A549 (cell line): ENCODE results near the gene GIPR. TPM values are rescaled to one million over a fixed set of nuclear protein-coding genes. Genes with fewer than 3 reads are reported as not detected.
A peak's percentile ranks its signal among the peaks of the same experiment; 100 is the strongest.

Source experiments
- ATAC-seq, 2 experiments: fragments of 200-7000 bp in 1 of 2; fragments of >200 bp in 1 of 2; cut with Nextera tagmentation in 1 of 2; cut with Tn5 transposase in 1 of 2; 3 replicates each; pipeline versions ENCODE4 v1.8.0 to v1.9.1; 2018 to 2020; ENCODE audit warnings: mild to moderate bottlenecking in 1 of 2, moderate library complexity in 1 of 2
- CTCF ChIA-PET: fragments of 300-600 bp; sonication (Branson Sonifier 250); formaldehyde crosslinking; extraction: SDS; loops from one replicate; lab custom pipeline; 2021; ENCODE audit warnings: antibody characterized with exemption, inconsistent platforms; lab: Yijun Ruan, JAX
- POLR2A ChIA-PET: fragments of 350-600 bp; formaldehyde crosslinking; extraction: SDS; loops from one replicate; lab custom pipeline; 2021; ENCODE audit warnings: antibody characterized with exemption, inconsistent platforms; lab: Yijun Ruan, JAX
- DNase-seq, 2 experiments: peaks; one replicate each; pipeline versions ENCODE4 v3.0.0 to v3.0.0-alpha.2; 2011 to 2016; ENCODE audit warnings: low read depth in 1 of 2, low spot score in 1 of 2
- FAIRE-seq: peaks from 2 replicates; lab custom pipeline; 2011; peaks lifted over from hg19 to GRCh38; lab: Jason Lieb, UNC
- H3K27ac ChIP-seq, 2 experiments: fragments of >200 bp; sonication (Bioruptor Twin); formaldehyde crosslinking; 3 replicates each; pipeline ENCODE4 v1.5.1; 2016 to 2017
- H3K4me1 ChIP-seq: fragments of >200 bp; sonication (Bioruptor Twin); formaldehyde crosslinking; 3 replicates; pipeline ENCODE4 v1.6.1; 2016
- H3K4me2 ChIP-seq: fragments of >200 bp; sonication (Bioruptor Twin); formaldehyde crosslinking; 3 replicates; pipeline ENCODE4 v1.6.1; 2016
- H3K4me3 ChIP-seq: fragments of >200 bp; sonication (Bioruptor Twin); formaldehyde crosslinking; 3 replicates; pipeline ENCODE4 v1.5.1; 2016
- H3K9me3 ChIP-seq: fragments of >200 bp; sonication (Bioruptor Twin); formaldehyde crosslinking; 3 replicates; pipeline ENCODE4 v1.6.1; 2016
- CEBPB ChIP-seq, 2 experiments: fragments of >200 bp in 1 of 2; sonication (Bioruptor Twin) in 1 of 2; formaldehyde crosslinking in 1 of 2; IDR thresholded peaks; 2 replicates each; pipeline ENCODE4 v1.6.1; 2012 to 2016
- FOSB ChIP-seq: fragments of 250-450 bp; sonication (Bioruptor Pico); IDR thresholded peaks from 2 replicates; pipeline ENCODE4 v1.5.0; 2020; ENCODE audit warnings: mild to moderate bottlenecking, moderate library complexity
- FOSL2 ChIP-seq, 2 experiments: fragments of 450-650 bp in 1 of 2; fragments of >200 bp in 1 of 2; sonication (Bioruptor Twin) in 1 of 2; formaldehyde crosslinking; IDR thresholded peaks; 2 replicates each; pipeline versions ENCODE4 v1.5.0 to v1.6.1; 2016 to 2020; ENCODE audit warnings: mild to moderate bottlenecking in 1 of 2, moderate library complexity in 1 of 2
- FOXS1 ChIP-seq: fragments of 250-450 bp; sonication (Bioruptor Pico); IDR thresholded peaks from 2 replicates; pipeline ENCODE4 v1.5.0; 2020; ENCODE audit warnings: mild to moderate bottlenecking, moderate library complexity
- GATA3 ChIP-seq: IDR thresholded peaks from 2 replicates; pipeline ENCODE4 v1.6.1; 2012; ENCODE audit warnings: borderline replicate concordance
- JUNB ChIP-seq: fragments of >200 bp; sonication (Bioruptor Twin); formaldehyde crosslinking; IDR thresholded peaks from 2 replicates; pipeline ENCODE4 v1.6.1; 2016
- KDM1A ChIP-seq: fragments of 200-600 bp; sonication (generic); IDR thresholded peaks from 2 replicates; pipeline ENCODE4 v1.6.1; 2016; ENCODE audit warnings: low read depth, mild to moderate bottlenecking
- KDM5A ChIP-seq: fragments of 200-600 bp; sonication (generic); IDR thresholded peaks from 2 replicates; pipeline ENCODE4 v1.6.1; 2016; ENCODE audit warnings: antibody characterized with exemption, mild to moderate bottlenecking
- MAFK ChIP-seq: fragments of 450-650 bp; IDR thresholded peaks from 2 replicates; pipeline ENCODE4 v1.6.1; 2014; ENCODE audit not compliant: partially characterized antibody
- POLR2A ChIP-seq: IDR thresholded peaks from 2 replicates; pipeline ENCODE4 v1.6.1; 2012; ENCODE audit warnings: mild to moderate bottlenecking, low read length
- RAD21 ChIP-seq, 2 experiments: fragments of >200 bp in 1 of 2; sonication (Bioruptor Twin) in 1 of 2; formaldehyde crosslinking in 1 of 2; IDR thresholded peaks in 1 of 2; conservative IDR thresholded peaks in 1 of 2; 2 replicates in 1 of 2; 3 replicates in 1 of 2; pipeline ENCODE4 v1.6.1; 2012 to 2018; ENCODE audit warnings: inconsistent platforms in 1 of 2
- RNF2 ChIP-seq: fragments of 200-600 bp; sonication (generic); IDR thresholded peaks from 2 replicates; pipeline ENCODE4 v1.6.1; 2016; ENCODE audit warnings: low read depth, mild to moderate bottlenecking, antibody characterized with exemption, moderate library complexity, borderline replicate concordance
- TFCP2L1 ChIP-seq: fragments of 250-450 bp; sonication (Bioruptor Pico); IDR thresholded peaks from 2 replicates; pipeline ENCODE4 v1.5.0; 2021; ENCODE audit warnings: mild to moderate bottlenecking
- WGBS: methylation state at CpG from one replicate; pipeline ENCODE4 v1.1.6; 2017; ENCODE audit errors: missing lambda C conversion rate; 5-methylcytosine and 5-hydroxymethylcytosine counted together
- polyA plus RNA-seq, 4 experiments: library from polyadenylated mRNA; depleted of rRNA in 3 of 4; stranded (reverse); fragments of >200 nt; fragmentation: RNase III in 1 of 4; extraction: RNeasy Plus Mini Kit Qiagen cat#74134 plus additional on column Dnase treatment in 1 of 4; gene quantifications; 2 replicates in 3 of 4; 3 replicates in 1 of 4; pipeline ENCODE4 v1.2.3, GENCODE V29; 2011 to 2017
- TF ChIP-seq, protein P1 (sequence below): fragments of 200-600 bp; sonication (generic); IDR thresholded peaks from 2 replicates; pipeline ENCODE4 v1.6.1; 2016; ENCODE audit warnings: antibody characterized with exemption, mild to moderate bottlenecking, moderate library complexity
- TF ChIP-seq, protein P2 (sequence below): fragments of >200 bp; sonication (Bioruptor Twin); formaldehyde crosslinking; IDR thresholded peaks from 3 replicates; pipeline ENCODE4 v1.6.1; 2016
- TF ChIP-seq, protein P3 (sequence below): IDR thresholded peaks from 2 replicates; pipeline ENCODE4 v1.6.1; 2012
- TF ChIP-seq, protein P4 (sequence below): fragments of >200 bp; sonication (Bioruptor Twin); formaldehyde crosslinking; IDR thresholded peaks from 3 replicates; pipeline ENCODE4 v1.5.1; 2016

The GIPR gene
- polyA plus RNA-seq, 2 of the 4 experiments (the other 2 are of a cell fraction) = 1.2 to 1.4 TPM

DNA sequence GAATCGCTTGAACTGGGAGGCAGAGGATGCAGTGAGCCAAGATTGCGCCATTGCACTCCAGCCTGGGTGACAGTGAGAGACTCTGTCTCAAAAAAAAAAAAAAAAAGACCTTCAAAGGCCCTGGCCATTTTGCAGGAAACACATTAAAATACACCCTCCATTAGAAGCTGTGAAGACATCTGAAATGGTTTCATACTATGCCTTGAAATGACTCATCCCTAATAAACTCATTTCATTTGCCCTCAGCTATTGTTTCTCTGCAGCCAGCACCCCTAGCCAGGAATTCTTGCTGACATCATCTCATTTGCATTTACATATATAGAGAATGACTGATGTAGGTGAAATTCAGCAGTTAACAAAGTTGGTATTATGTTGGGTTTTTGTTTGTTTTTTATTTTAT is 37.6 kb upstream of the GIPR start:
- 79% methylated on average over 2 of the region's 2 CpGs for WGBS
- FAIRE-seq = no peak
- POLR2A ChIA-PET = interaction anchor here (0.5 to 1.9 kb wide), 6 partner anchors 9 to 123 kb away, joined by 3 to 8 read pairs (median 5); partner anchors contain the start of gene EML2
- Histone ChIP-seq H3K4me1 (peaks cover 33% of the 10 kb centered on the region), H3K27ac (peak overlapping the region; percentile 10 to 79; a peak in 4 of 6 replicates), H3K4me3 (no peak overlapping the region), H3K4me2 (peak overlapping the region; percentile 15), H3K9me3 (no peaks in the 10 kb centered on the region)
- CTCF ChIA-PET = interaction anchor here (0.6 to 23.8 kb wide), 9 partner anchors 7 to 449 kb away, joined by 3 to 437 read pairs (median 4); partner anchors contain the start of gene EML2
- DNase-seq = peak; percentile 63 to 84
- TF ChIP-seq, protein P1, sequence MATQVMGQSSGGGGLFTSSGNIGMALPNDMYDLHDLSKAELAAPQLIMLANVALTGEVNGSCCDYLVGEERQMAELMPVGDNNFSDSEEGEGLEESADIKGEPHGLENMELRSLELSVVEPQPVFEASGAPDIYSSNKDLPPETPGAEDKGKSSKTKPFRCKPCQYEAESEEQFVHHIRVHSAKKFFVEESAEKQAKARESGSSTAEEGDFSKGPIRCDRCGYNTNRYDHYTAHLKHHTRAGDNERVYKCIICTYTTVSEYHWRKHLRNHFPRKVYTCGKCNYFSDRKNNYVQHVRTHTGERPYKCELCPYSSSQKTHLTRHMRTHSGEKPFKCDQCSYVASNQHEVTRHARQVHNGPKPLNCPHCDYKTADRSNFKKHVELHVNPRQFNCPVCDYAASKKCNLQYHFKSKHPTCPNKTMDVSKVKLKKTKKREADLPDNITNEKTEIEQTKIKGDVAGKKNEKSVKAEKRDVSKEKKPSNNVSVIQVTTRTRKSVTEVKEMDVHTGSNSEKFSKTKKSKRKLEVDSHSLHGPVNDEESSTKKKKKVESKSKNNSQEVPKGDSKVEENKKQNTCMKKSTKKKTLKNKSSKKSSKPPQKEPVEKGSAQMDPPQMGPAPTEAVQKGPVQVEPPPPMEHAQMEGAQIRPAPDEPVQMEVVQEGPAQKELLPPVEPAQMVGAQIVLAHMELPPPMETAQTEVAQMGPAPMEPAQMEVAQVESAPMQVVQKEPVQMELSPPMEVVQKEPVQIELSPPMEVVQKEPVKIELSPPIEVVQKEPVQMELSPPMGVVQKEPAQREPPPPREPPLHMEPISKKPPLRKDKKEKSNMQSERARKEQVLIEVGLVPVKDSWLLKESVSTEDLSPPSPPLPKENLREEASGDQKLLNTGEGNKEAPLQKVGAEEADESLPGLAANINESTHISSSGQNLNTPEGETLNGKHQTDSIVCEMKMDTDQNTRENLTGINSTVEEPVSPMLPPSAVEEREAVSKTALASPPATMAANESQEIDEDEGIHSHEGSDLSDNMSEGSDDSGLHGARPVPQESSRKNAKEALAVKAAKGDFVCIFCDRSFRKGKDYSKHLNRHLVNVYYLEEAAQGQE = no peak
- TF ChIP-seq CEBPB (IDR thresholded peaks at IDR 0.05) (peak; percentile 20 to 35; a peak in 1 of 4 replicates), JUNB (peak; percentile 75), GATA3 (peak; percentile 44; the same call in 1 of the 2 replicates), RAD21 (conservative IDR thresholded peaks at IDR 0.05 in 1 of 2, IDR thresholded peaks at IDR 0.05 in 1 of 2) (no peak), MAFK (peak; percentile 99), FOSL2 (IDR thresholded peaks at IDR 0.05) (0 out of 2 replicates have a peak, but pooled peaks have one; percentile 32), FOSL2 (CRISPR knock-in tag; IDR thresholded peaks at IDR 0.05) (peak; percentile 92)
- TF ChIP-seq, protein P2, sequence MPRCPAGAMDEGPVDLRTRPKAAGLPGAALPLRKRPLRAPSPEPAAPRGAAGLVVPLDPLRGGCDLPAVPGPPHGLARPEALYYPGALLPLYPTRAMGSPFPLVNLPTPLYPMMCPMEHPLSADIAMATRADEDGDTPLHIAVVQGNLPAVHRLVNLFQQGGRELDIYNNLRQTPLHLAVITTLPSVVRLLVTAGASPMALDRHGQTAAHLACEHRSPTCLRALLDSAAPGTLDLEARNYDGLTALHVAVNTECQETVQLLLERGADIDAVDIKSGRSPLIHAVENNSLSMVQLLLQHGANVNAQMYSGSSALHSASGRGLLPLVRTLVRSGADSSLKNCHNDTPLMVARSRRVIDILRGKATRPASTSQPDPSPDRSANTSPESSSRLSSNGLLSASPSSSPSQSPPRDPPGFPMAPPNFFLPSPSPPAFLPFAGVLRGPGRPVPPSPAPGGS = no peak
- peak; percentile 59 to 61; a peak in 5 of 6 replicates for ATAC-seq

DNA sequence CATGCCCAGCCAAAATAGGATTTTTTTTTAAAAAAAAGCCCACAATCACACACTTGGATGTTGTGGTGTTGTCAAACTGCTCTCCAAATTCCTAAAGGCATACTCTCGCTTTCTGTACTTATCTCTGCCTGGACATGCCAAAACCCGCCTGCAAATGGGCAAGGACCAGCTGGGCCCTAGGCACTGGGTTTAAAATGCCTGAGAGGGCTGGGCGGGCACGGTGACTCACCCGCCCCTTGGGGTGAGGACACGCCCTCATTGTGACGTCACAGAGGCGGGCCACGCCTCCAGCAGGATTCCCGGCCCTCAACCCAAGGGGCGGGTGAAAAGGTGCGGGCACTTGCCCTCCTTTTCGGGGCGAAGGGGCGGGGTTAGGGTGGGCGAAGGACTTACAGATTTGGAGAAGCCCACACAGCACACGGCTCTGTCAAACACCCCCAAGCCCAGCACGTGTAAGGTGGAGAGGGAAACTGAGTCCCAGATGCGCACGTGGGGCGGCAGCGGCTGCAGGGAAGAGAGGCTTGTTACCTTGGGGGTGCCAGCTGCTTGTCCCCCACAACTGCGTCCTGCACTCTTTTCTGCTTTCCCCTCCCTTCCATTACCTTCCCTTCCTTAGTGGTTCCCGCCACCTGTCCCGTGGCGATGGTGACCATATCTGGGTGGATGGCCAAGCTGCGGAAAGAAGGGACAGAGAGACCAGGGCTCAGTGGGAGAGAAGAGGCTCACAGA is 35.4 kb upstream of the GIPR start:
- TF ChIP-seq TFCP2L1 (CRISPR knock-in tag) (no peak), CEBPB (IDR thresholded peaks at IDR 0.05) (no peak), POLR2A (0 out of 2 replicates have a peak, but pooled peaks have one; percentile 10), MAFK (no peak), FOSB (no peak), KDM5A (no peak), KDM1A (no peak), GATA3 (no peak), FOXS1 (CRISPR knock-in tag) (no peak), RNF2 (no peak), FOSL2 (IDR thresholded peaks at IDR 0.05) (no peak), FOSL2 (CRISPR knock-in tag; IDR thresholded peaks at IDR 0.05) (peak; percentile 98)
- TF ChIP-seq, protein P3, sequence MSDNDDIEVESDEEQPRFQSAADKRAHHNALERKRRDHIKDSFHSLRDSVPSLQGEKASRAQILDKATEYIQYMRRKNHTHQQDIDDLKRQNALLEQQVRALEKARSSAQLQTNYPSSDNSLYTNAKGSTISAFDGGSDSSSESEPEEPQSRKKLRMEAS = 0 out of 2 replicates have a peak, but pooled peaks have one; percentile 7
- TF ChIP-seq, protein P4, sequence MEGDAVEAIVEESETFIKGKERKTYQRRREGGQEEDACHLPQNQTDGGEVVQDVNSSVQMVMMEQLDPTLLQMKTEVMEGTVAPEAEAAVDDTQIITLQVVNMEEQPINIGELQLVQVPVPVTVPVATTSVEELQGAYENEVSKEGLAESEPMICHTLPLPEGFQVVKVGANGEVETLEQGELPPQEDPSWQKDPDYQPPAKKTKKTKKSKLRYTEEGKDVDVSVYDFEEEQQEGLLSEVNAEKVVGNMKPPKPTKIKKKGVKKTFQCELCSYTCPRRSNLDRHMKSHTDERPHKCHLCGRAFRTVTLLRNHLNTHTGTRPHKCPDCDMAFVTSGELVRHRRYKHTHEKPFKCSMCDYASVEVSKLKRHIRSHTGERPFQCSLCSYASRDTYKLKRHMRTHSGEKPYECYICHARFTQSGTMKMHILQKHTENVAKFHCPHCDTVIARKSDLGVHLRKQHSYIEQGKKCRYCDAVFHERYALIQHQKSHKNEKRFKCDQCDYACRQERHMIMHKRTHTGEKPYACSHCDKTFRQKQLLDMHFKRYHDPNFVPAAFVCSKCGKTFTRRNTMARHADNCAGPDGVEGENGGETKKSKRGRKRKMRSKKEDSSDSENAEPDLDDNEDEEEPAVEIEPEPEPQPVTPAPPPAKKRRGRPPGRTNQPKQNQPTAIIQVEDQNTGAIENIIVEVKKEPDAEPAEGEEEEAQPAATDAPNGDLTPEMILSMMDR = no peak
- TF ChIP-seq, all 56 proteins: peak for 3
- FAIRE-seq (no peak), DNase-seq (peak; percentile 91 to 98), ATAC-seq (peak; percentile 83 to 84)
- H3K27ac ChIP-seq = peak overlapping the region; percentile 56 to 79; a peak in 4 of 6 replicates
- peaks cover 33% of the 10 kb centered on the region for H3K4me1 ChIP-seq
- ChIA-PET CTCF (interaction anchor here (0.7 to 23.8 kb wide), 5 partner anchors 5 to 799 kb away, joined by 3 to 437 read pairs (median 273); partner anchors contain the start of gene EML2), POLR2A (interaction anchor here (1.3 to 1.5 kb wide), 2 partner anchors 9 to 18 kb away, joined by 3 to 9 read pairs; no protein-coding TSS in a partner anchor)
- no peak overlapping the region for H3K4me3 ChIP-seq
- H3K4me2 ChIP-seq = peak overlapping the region; percentile 61
- 71% methylated on average over 17 of the region's 27 CpGs for WGBS
- H3K9me3 ChIP-seq = no peaks in the 10 kb centered on the region
